LNCaP clone FGC (cell line): ENCODE measurements around the gene RPS6KA1.
A peak's percentile ranks its signal among the peaks of the same experiment; 100 is the strongest.

Experiments
- DNase-seq: peaks from one replicate; pipeline ENCODE4 v3.0.0-alpha.2; 2011; ENCODE audit warnings: low read depth
- H3K4me3 ChIP-seq: 2 replicates; pipeline ENCODE4 v1.5.1; 2011; ENCODE audit warnings: mild to moderate bottlenecking, low read depth, low read length, control low read depth
- CTCF ChIP-seq: IDR thresholded peaks from 2 replicates; pipeline ENCODE4 v1.5.1; 2012; ENCODE audit warnings: mild to moderate bottlenecking; ENCODE audit not compliant: control insufficient read depth, insufficient read depth; ENCODE audit errors: extremely low read depth

The RPS6KA1 gene

DNA sequence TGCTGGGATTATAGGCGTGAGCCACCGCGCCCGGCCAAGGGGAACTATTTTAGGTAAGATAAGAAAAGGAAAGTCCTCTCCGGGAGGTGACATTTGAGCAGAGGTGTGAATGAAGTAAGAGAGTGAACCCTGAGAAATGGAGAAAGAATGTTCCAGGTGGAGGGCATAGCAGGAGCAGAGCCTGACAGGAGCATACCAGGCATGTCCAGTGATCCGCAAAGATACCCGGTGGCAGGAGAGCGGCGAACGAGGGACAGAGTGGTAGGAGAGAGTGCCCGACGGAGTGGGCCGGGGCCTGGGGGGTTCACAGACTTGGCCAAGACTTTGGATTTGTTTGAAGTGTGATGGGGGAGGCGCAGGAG lies 7.9 kb upstream of the RPS6KA1 start:
- H3K4me3 ChIP-seq = no peak overlapping the region
- no peak for TF ChIP-seq CTCF
- no peak for DNase-seq

GRCh38 chr1:26522073-26522472 lies 7.5 kb upstream of the RPS6KA1 start:
- H3K4me3 ChIP-seq = no peak overlapping the region
- no peak for TF ChIP-seq CTCF
- no peak for DNase-seq

DNA sequence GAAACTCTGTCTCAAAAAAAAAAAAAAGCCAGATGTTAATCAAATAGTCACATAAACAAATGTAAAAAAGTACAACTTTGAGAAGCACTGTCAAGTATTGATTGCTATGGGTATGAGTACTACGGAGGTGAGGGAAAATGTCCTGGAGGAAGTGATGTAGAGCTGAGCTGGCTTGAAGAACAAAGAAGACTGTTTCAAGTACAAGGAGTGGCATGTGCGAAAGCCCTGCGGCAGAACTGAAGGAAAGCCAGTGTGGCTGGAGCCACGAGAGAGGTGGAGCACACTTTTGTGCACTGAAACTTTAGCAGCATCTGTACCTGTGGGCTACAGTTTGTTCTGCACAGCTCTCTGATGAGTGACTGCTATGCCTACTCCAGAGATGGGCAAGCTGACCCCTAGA lies 5.4 kb upstream of the RPS6KA1 start:
- TF ChIP-seq CTCF = no peak
- H3K4me3 ChIP-seq = no peak overlapping the region
- DNase-seq = no peak

DNA sequence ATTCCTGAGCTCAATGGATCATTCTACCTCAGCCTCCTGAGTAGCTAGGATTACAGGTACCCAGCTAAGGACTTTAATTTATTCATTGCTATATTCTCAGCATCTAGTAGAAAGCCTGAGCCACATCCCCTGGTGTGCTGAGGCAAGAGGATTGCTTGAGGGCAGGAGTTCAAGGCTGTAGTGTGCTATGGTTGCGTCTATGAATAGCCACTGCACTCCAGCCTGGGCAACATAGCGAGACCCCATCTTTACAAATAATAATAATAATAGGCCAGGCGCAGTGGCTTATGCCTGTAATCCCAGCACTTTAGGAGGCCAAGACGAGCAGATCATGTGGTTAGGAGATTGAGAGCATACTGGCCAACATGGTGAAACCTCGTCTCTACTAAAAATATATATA lies 3.3 kb upstream of the RPS6KA1 start:
- H3K4me3 ChIP-seq = no peak overlapping the region
- no peak for TF ChIP-seq CTCF
- no peak for DNase-seq

DNA sequence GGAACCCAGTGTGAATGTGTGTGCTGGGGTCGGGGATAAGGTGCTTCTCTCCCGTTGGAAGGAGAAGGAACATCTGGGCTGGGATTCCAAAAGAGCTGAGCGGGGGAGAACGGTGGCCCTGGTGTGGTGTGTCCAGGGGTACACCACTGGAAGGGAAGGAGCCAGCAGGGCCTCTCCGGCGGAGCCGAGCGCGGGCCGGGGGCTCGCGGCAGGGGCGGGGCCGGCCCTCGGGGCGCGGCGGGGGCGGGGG lies 231 bp upstream of the RPS6KA1 start:
- TF ChIP-seq CTCF = no peak
- H3K4me3 ChIP-seq = peak overlapping the region; percentile 41
- DNase-seq = no peak

DNA sequence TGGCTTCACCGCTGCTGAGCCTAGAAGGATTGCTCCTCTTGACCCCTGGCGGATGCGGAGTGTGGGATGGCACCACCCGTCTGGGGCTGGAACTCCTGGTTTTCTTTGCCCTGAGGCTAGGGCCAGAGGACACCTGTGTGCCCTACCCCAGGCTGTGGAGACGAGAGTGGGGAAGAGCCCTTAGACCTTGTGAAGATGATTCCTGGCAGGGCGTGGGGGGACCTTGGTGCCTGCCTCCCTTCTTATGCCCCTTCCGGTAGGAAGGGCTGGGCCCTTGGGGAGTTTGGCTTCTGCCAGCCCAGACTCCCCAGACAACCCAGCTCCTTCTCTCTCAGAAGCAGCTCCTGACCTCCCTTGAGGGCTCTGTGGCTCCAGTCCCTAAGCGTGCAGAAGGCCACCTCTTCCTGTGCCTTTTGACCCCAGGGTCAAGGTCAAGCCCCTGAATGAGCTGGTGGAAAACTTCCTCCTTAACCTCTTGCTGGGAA lies 891 bp downstream of the RPS6KA1 start:
- peak overlapping the region; percentile 75 for H3K4me3 ChIP-seq
- no peak for TF ChIP-seq CTCF
- DNase-seq = no peak

- H3K4me3 ChIP-seq = peak overlapping the region; percentile 75
- DNase-seq = peak; percentile 61
- peak; percentile 53 for TF ChIP-seq CTCF
Observed at GRCh38 chr1:26530895-26531598, 1.5 kb downstream of the RPS6KA1 start.
